Measurements from ENCODE around the gene SUPT20HL2.
"Not testable (repeated sequence)": the region's sequence is repeated elsewhere in the genome, so short reads cannot be mapped to it uniquely, and the experiment has no call there.

The SUPT20HL2 gene

GRCh38 chrX:24309580-24310374 lies 4.1 kb downstream of the SUPT20HL2 start:
- not testable (repeated sequence) for DNase-seq (ENCODE audit: low read depth)

- DNase-seq (ENCODE audit: low read depth), result not testable (repeated sequence)
These were observed 5.1 kb downstream of the SUPT20HL2 start for GRCh38 chrX:24308803-24309202.

- DNase-seq (ENCODE audit: low read depth), result no peak
These were observed 7.4 kb downstream of the SUPT20HL2 start for GRCh38 chrX:24306440-24306839.

- DNase-seq (ENCODE audit: low read depth), result no peak
These were observed 8.0 kb downstream of the SUPT20HL2 start for GRCh38 chrX:24305905-24306304.

- no peak for DNase-seq (ENCODE audit: low read depth)
These were observed 12.1 kb downstream of the SUPT20HL2 start for GRCh38 chrX:24301806-24302205.

- no peak for DNase-seq (ENCODE audit: low read depth)
These were observed 12.8 kb downstream of the SUPT20HL2 start for GRCh38 chrX:24301060-24301459.

GRCh38 chrX:24298191-24298590 lies 15.7 kb downstream of the SUPT20HL2 start:
- no peak for DNase-seq (ENCODE audit: low read depth)

- DNase-seq (ENCODE audit: low read depth), result no peak
These were observed 19.2 kb downstream of the SUPT20HL2 start for GRCh38 chrX:24294619-24295018.

- no peak for DNase-seq (ENCODE audit: low read depth)
These were observed 20.5 kb downstream of the SUPT20HL2 start for GRCh38 chrX:24293412-24293811.

GRCh38 chrX:24292353-24292752 lies 21.5 kb downstream of the SUPT20HL2 start:
- no peak for DNase-seq (ENCODE audit: low read depth)

- no peak for DNase-seq (ENCODE audit: low read depth)
These were observed 28.8 kb downstream of the SUPT20HL2 start for GRCh38 chrX:24285082-24285481.

- DNase-seq (ENCODE audit: low read depth), result no peak
These were observed 30.6 kb downstream of the SUPT20HL2 start for GRCh38 chrX:24283127-24283794.

- no peak for DNase-seq (ENCODE audit: low read depth)
These were observed 31.3 kb downstream of the SUPT20HL2 start for GRCh38 chrX:24282381-24283126.

- DNase-seq (ENCODE audit: low read depth), result no peak
These were observed 36.5 kb downstream of the SUPT20HL2 start for GRCh38 chrX:24277405-24277804.

- no peak for DNase-seq (ENCODE audit: low read depth)
These were observed 37.9 kb downstream of the SUPT20HL2 start for GRCh38 chrX:24276015-24276414.

GRCh38 chrX:24271262-24271661 lies 42.6 kb downstream of the SUPT20HL2 start:
- no peak for DNase-seq (ENCODE audit: low read depth)

- DNase-seq (ENCODE audit: low read depth), result no peak
These were observed 45.1 kb downstream of the SUPT20HL2 start for GRCh38 chrX:24268786-24269185.

- DNase-seq (ENCODE audit: low read depth), result no peak
These were observed 46.9 kb downstream of the SUPT20HL2 start for GRCh38 chrX:24266996-24267395.

GRCh38 chrX:24264383-24264782 lies 49.5 kb downstream of the SUPT20HL2 start:
- no peak for DNase-seq (ENCODE audit: low read depth)

GRCh38 chrX:24262309-24262708 lies 51.6 kb downstream of the SUPT20HL2 start:
- no peak for DNase-seq (ENCODE audit: low read depth)
